PC-3 (cell line): Measurements from ENCODE around the gene SLC45A1. TPM values are rescaled to one million over a fixed set of nuclear protein-coding genes. Genes with fewer than 3 reads are reported as not detected.

Source experiments
- ATAC-seq: fragments of 200-7000 bp; cut with Tn5 transposase; 2 replicates; pipeline ENCODE4 v1.9.1; 2020; ENCODE audit warnings: mild to moderate bottlenecking, moderate library complexity
- BruUV-seq: library from RNA; stranded (reverse); fragments of 400-500 nt; replicated peaks from 2 replicates; lab custom pipeline; 2021; lab: Mats Ljungman, UMichigan
- CTCF ChIA-PET: fragments of 300-600 bp; sonication (Branson Sonifier 250); formaldehyde crosslinking; loops from one replicate; lab custom pipeline; 2022; ENCODE audit warnings: antibody characterized with exemption; lab: Charles Lee
- POLR2A ChIA-PET: fragments of 300-600 bp; sonication (Branson Sonifier 250); formaldehyde crosslinking; loops from one replicate; lab custom pipeline; 2022; ENCODE audit warnings: antibody characterized with exemption; ENCODE audit not compliant: unreplicated experiment; lab: Charles Lee
- DNase-seq: peaks from one replicate; pipeline ENCODE4 v3.0.0-alpha.2; 2015
- H2AFZ ChIP-seq: fragments of 300-600 bp; sonication (generic); 2 replicates; pipeline ENCODE4 v1.6.0; 2016; ENCODE audit warnings: antibody characterized with exemption, low read length
- H3F3A ChIP-seq: fragments of 300-600 bp; sonication (generic); one replicate; pipeline ENCODE4 v1.6.0; 2017; ENCODE audit warnings: antibody characterized with exemption, low read length, control low read depth, mild to moderate bottlenecking; ENCODE audit not compliant: unreplicated experiment
- H3K27ac ChIP-seq: fragments of 300-600 bp; sonication (generic); 2 replicates; pipeline ENCODE4 v1.5.1; 2016; ENCODE audit warnings: mild to moderate bottlenecking, low read length
- H3K27me3 ChIP-seq: fragments of 300-600 bp; sonication (generic); 2 replicates; pipeline ENCODE4 v1.6.1; 2016; ENCODE audit warnings: low read length, mixed read lengths
- H3K36me3 ChIP-seq: fragments of 300-600 bp; sonication (generic); 2 replicates; pipeline ENCODE4 v1.6.1; 2016; ENCODE audit warnings: low read depth, mixed run types, low read length, mixed read lengths
- H3K4me1 ChIP-seq: fragments of 300-600 bp; sonication (generic); 2 replicates; pipeline ENCODE4 v1.5.1; 2016; ENCODE audit warnings: low read length; ENCODE audit not compliant: insufficient read depth
- H3K4me2 ChIP-seq: fragments of 300-600 bp; sonication (generic); 2 replicates; pipeline ENCODE4 v1.6.0; 2016; ENCODE audit warnings: low read length
- H3K4me3 ChIP-seq: fragments of 300-600 bp; sonication (generic); 2 replicates; pipeline ENCODE4 v1.5.1; 2016; ENCODE audit warnings: mild to moderate bottlenecking, low read length, mixed read lengths
- H3K79me2 ChIP-seq: fragments of 300-600 bp; sonication (generic); 2 replicates; pipeline ENCODE4 v1.6.1; 2017; ENCODE audit warnings: low read length, mixed read lengths
- H3K9ac ChIP-seq: fragments of 300-600 bp; sonication (generic); 2 replicates; pipeline ENCODE4 v1.6.0; 2016; ENCODE audit warnings: mild to moderate bottlenecking, low read length
- H3K9me2 ChIP-seq: fragments of 300-600 bp; sonication (generic); replicated peaks from 2 replicates; pipeline ENCODE4 v1.6.1; 2016; ENCODE audit warnings: mixed run types, low read length, mixed read lengths
- H3K9me3 ChIP-seq: fragments of 300-600 bp; sonication (generic); 2 replicates; pipeline ENCODE4 v1.6.1; 2016; ENCODE audit warnings: low read length, mixed read lengths
- H4K20me1 ChIP-seq: fragments of 300-600 bp; sonication (generic); 2 replicates; pipeline ENCODE4 v1.6.1; 2016; ENCODE audit warnings: low read length, mixed read lengths
- CTCF ChIP-seq: fragments of 300-600 bp; sonication (generic); conservative IDR thresholded peaks from 2 replicates; pipeline ENCODE4 v1.5.1; 2017; ENCODE audit warnings: antibody characterized with exemption, low read depth, mild to moderate bottlenecking, low read length
- EZH2 ChIP-seq: fragments of 300-600 bp; sonication (generic); IDR thresholded peaks from one replicate; pipeline ENCODE4 v1.6.1; 2017; ENCODE audit warnings: antibody characterized with exemption, mild to moderate bottlenecking, low read length; ENCODE audit not compliant: unreplicated experiment
- EZH2phosphoT487 ChIP-seq: fragments of 300-600 bp; sonication (generic); IDR thresholded peaks from 2 replicates; pipeline ENCODE4 v1.6.1; 2018; ENCODE audit warnings: mild to moderate bottlenecking, antibody characterized with exemption, low read length, borderline replicate concordance
- intact Hi-C: fragments of 100-400 bp; cut with micrococcal nuclease; formaldehyde crosslinking; loops from 2 replicates; pipeline ENCODE4 v1.9.0; 2023
- total RNA-seq: library from RNA; depleted of rRNA; stranded (reverse); fragments of >200 nt; gene quantifications from 2 replicates; pipeline ENCODE4 v1.2.3, GENCODE V29; 2014

SLC45A1 gene
- total RNA-seq, 1 experiment from 2014 or later, result 0.62 TPM

- Histone ChIP-seq H2AFZ (no peak overlapping the region), H3K27me3 (no peaks in the 10 kb centered on the region), H4K20me1 (no peaks in the 10 kb centered on the region), H3K9me3 (no peaks in the 10 kb centered on the region), H3K4me3 (no peak overlapping the region), H3K9me2 (no peaks in the 10 kb centered on the region), H3F3A (no peaks in the 10 kb centered on the region), H3K36me3 (no peaks in the 10 kb centered on the region), H3K4me1 (peaks cover 15% of the 10 kb centered on the region), H3K9ac (no peak overlapping the region), H3K27ac (no peak overlapping the region), H3K79me2 (no peaks in the 10 kb centered on the region), H3K4me2 (no peak overlapping the region)
- DNase-seq (no peak), ATAC-seq (no peak)
- CTCF ChIA-PET, result no interaction called here
- intact Hi-C loops, result no loop called here
- TF ChIP-seq CTCF (no peak), EZH2phosphoT487 (no peak), EZH2 (no peak)
- POLR2A ChIA-PET, result interaction anchor here (0.6 kb wide), 1 partner anchor 328 kb away, joined by 4 read pairs; no protein-coding TSS in a partner anchor
- BruUV-seq, result no TSS peak
Observed at GRCh38 chr1:8342325-8342724, 24.4 kb downstream of the SLC45A1 start.

- no peaks in the 10 kb centered on the region for H3K79me2 ChIP-seq
- no peak overlapping the region for H3K4me3 ChIP-seq
- H3K36me3 ChIP-seq, result no peaks in the 10 kb centered on the region
- TSS peak; percentile 72 for BruUV-seq
- H3K4me1 ChIP-seq, result peaks cover 15% of the 10 kb centered on the region
- H3K9me3 ChIP-seq, result no peaks in the 10 kb centered on the region
- ChIA-PET POLR2A (interaction anchor here (0.5 to 0.7 kb wide), 6 partner anchors 33 to 329 kb away, joined by 3 to 4 read pairs (median 3); no protein-coding TSS in a partner anchor), CTCF (interaction anchor here (0.8 to 1.2 kb wide), 5 partner anchors 24 to 368 kb away, joined by 3 to 7 read pairs (median 4); no protein-coding TSS in a partner anchor)
- peak overlapping the region; percentile 87 for H3K27ac ChIP-seq
- H3K9me2 ChIP-seq, result no peaks in the 10 kb centered on the region
- peak overlapping the region; percentile 78 for H3K4me2 ChIP-seq
- peak overlapping the region; percentile 71 for H2AFZ ChIP-seq
- no peaks in the 10 kb centered on the region for H3F3A ChIP-seq
- peak; percentile 34 for ATAC-seq
- peak overlapping the region; percentile 68 for H3K9ac ChIP-seq
- TF ChIP-seq CTCF (no peak), EZH2 (no peak), EZH2phosphoT487 (no peak)
- no peaks in the 10 kb centered on the region for H4K20me1 ChIP-seq
- H3K27me3 ChIP-seq, result no peaks in the 10 kb centered on the region
- no peak for DNase-seq
- intact Hi-C loops, result loop anchor here (1.0 kb wide), 1 partner anchor 368 kb away; no protein-coding TSS in a partner anchor
Observed at GRCh38 chr1:8343044-8343443, 25.1 kb downstream of the SLC45A1 start.

GRCh38 chr1:8343464-8344001 lies 25.6 kb downstream of the SLC45A1 start:
- Histone ChIP-seq H3F3A (no peaks in the 10 kb centered on the region), H3K9me3 (no peaks in the 10 kb centered on the region), H3K27me3 (no peaks in the 10 kb centered on the region), H3K9ac (peak overlapping the region; percentile 68), H3K27ac (peak overlapping the region; percentile 87), H3K36me3 (no peaks in the 10 kb centered on the region), H4K20me1 (no peaks in the 10 kb centered on the region), H3K4me2 (peak overlapping the region; percentile 78), H3K79me2 (no peaks in the 10 kb centered on the region), H3K9me2 (no peaks in the 10 kb centered on the region), H3K4me3 (peak overlapping the region; percentile 48), H3K4me1 (peaks cover 15% of the 10 kb centered on the region), H2AFZ (peak overlapping the region; percentile 71)
- CTCF ChIA-PET, result interaction anchor here (0.8 to 1.2 kb wide), 5 partner anchors 25 to 369 kb away, joined by 3 to 7 read pairs (median 4); no protein-coding TSS in a partner anchor
- intact Hi-C loops, result loop anchor here (1.0 kb wide), 1 partner anchor 368 kb away; no protein-coding TSS in a partner anchor
- ATAC-seq (peak; percentile 85), DNase-seq (peak; percentile 96)
- TF ChIP-seq CTCF, result no peak
- no peak for TF ChIP-seq EZH2phosphoT487
- TF ChIP-seq EZH2, result no peak
- BruUV-seq, result no TSS peak
- POLR2A ChIA-PET, result interaction anchor here (0.5 to 0.7 kb wide), 7 partner anchors 32 to 329 kb away, joined by 3 to 28 read pairs (median 3); no protein-coding TSS in a partner anchor
